SK-N-SH treated with all-trans-retinoic acid at 6 μM for 48 hours (cell line): Measurements from ENCODE around the gene AGBL1.

ENCODE experiments used
- ATAC-seq: fragments of 200-7000 bp; cut with Tn5 transposase; 3 replicates; pipeline ENCODE4 v1.9.1; 2020; ENCODE audit warnings: mild to moderate bottlenecking, moderate library complexity
- ARNTL ChIP-seq: fragments of 450-650 bp; formaldehyde crosslinking; IDR thresholded peaks from 2 replicates; pipeline ENCODE4 v1.5.0; 2020; ENCODE audit warnings: low read depth, mild to moderate bottlenecking, moderate library complexity, borderline replicate concordance
- BACH2 ChIP-seq: fragments of 250-450 bp; sonication (Bioruptor Pico); IDR thresholded peaks from 2 replicates; pipeline ENCODE4 v1.9.0; 2021; ENCODE audit warnings: mild to moderate bottlenecking, borderline replicate concordance
- CSDC2 ChIP-seq: fragments of 250-450 bp; sonication (Bioruptor Pico); IDR thresholded peaks from 2 replicates; pipeline ENCODE4 v1.5.0; 2020; ENCODE audit warnings: mild to moderate bottlenecking, moderate library complexity
- ESRRG ChIP-seq: fragments of 250-450 bp; sonication (Bioruptor Pico); IDR thresholded peaks from 2 replicates; pipeline ENCODE4 v1.6.1; 2021; ENCODE audit warnings: mild to moderate bottlenecking
- GLIS3 ChIP-seq: fragments of 250-450 bp; sonication (Bioruptor Pico); IDR thresholded peaks from 2 replicates; pipeline ENCODE4 v1.5.0; 2020; ENCODE audit warnings: mild to moderate bottlenecking, moderate library complexity
- ISL1 ChIP-seq: fragments of 250-450 bp; sonication (Bioruptor Pico); IDR thresholded peaks from 2 replicates; pipeline ENCODE4 v2.1.2; 2022; ENCODE audit warnings: mild to moderate bottlenecking, moderate library complexity
- OSR1 ChIP-seq: fragments of 250-450 bp; sonication (Bioruptor Pico); IDR thresholded peaks from 2 replicates; pipeline ENCODE4 v1.8.0; 2022; ENCODE audit warnings: moderate library complexity, mild to moderate bottlenecking, inconsistent platforms
- PATZ1 ChIP-seq: fragments of 250-450 bp; sonication (Bioruptor Pico); IDR thresholded peaks from 2 replicates; pipeline ENCODE4 v1.8.0; 2020; ENCODE audit warnings: mild to moderate bottlenecking, moderate library complexity, borderline replicate concordance
- POU6F1 ChIP-seq: fragments of 250-450 bp; sonication (Bioruptor Pico); IDR thresholded peaks from 2 replicates; pipeline ENCODE4 v1.8.0; 2021; ENCODE audit warnings: low read depth, mild to moderate bottlenecking, moderate library complexity, borderline replicate concordance
- PPARA ChIP-seq: fragments of 250-450 bp; sonication (Bioruptor Pico); IDR thresholded peaks from 2 replicates; pipeline ENCODE4 v1.5.0; 2020; ENCODE audit warnings: mild to moderate bottlenecking, borderline replicate concordance
- SNAI2 ChIP-seq: fragments of 250-450 bp; sonication (Bioruptor Pico); IDR thresholded peaks from 2 replicates; pipeline ENCODE4 v1.5.0; 2020; ENCODE audit warnings: mild to moderate bottlenecking, moderate library complexity
- TCF4 ChIP-seq: fragments of 250-450 bp; sonication (Bioruptor Pico); IDR thresholded peaks from 2 replicates; pipeline ENCODE4 v1.8.0; 2021; ENCODE audit warnings: mild to moderate bottlenecking, moderate library complexity, borderline replicate concordance
- TOX ChIP-seq: fragments of 250-450 bp; sonication (Bioruptor Pico); IDR thresholded peaks from 2 replicates; pipeline ENCODE4 v1.8.0; 2021; ENCODE audit warnings: mild to moderate bottlenecking, moderate library complexity, borderline replicate concordance
- ZC3H10 ChIP-seq: fragments of 250-450 bp; sonication (Bioruptor Pico); IDR thresholded peaks from 2 replicates; pipeline ENCODE4 v1.5.1; 2021; ENCODE audit warnings: mild to moderate bottlenecking, moderate library complexity
- ZFP3 ChIP-seq: fragments of 250-450 bp; sonication (Bioruptor Pico); IDR thresholded peaks from 2 replicates; pipeline ENCODE4 v1.5.0; 2020; ENCODE audit warnings: mild to moderate bottlenecking, moderate library complexity
- ZFP30 ChIP-seq: fragments of 450-650 bp; formaldehyde crosslinking; IDR thresholded peaks from 2 replicates; pipeline ENCODE4 v1.5.0; 2022; ENCODE audit warnings: mild to moderate bottlenecking, moderate library complexity
- ZNF565 ChIP-seq: fragments of 450-650 bp; formaldehyde crosslinking; conservative IDR thresholded peaks from 2 replicates; pipeline ENCODE4 v1.5.0; 2020; ENCODE audit warnings: low read depth, mild to moderate bottlenecking, moderate library complexity
- ZNF70 ChIP-seq: fragments of 450-650 bp; formaldehyde crosslinking; IDR thresholded peaks from 2 replicates; pipeline ENCODE4 v1.5.0; 2020; ENCODE audit warnings: mild to moderate bottlenecking, moderate library complexity
- ZNF8 ChIP-seq: fragments of 450-650 bp; formaldehyde crosslinking; IDR thresholded peaks from 2 replicates; pipeline ENCODE4 v1.5.0; 2020; ENCODE audit warnings: mild to moderate bottlenecking, moderate library complexity
- TF ChIP-seq, protein P1 (sequence below): fragments of 250-450 bp; sonication (Bioruptor Pico); IDR thresholded peaks from 2 replicates; pipeline ENCODE4 v1.5.1; 2020; ENCODE audit warnings: low read depth, mild to moderate bottlenecking, moderate library complexity
- TF ChIP-seq, protein P2 (sequence below): fragments of 250-450 bp; sonication (Bioruptor Pico); IDR thresholded peaks from 2 replicates; pipeline ENCODE4 v1.5.0; 2020; ENCODE audit warnings: mild to moderate bottlenecking, moderate library complexity

The AGBL1 gene

DNA sequence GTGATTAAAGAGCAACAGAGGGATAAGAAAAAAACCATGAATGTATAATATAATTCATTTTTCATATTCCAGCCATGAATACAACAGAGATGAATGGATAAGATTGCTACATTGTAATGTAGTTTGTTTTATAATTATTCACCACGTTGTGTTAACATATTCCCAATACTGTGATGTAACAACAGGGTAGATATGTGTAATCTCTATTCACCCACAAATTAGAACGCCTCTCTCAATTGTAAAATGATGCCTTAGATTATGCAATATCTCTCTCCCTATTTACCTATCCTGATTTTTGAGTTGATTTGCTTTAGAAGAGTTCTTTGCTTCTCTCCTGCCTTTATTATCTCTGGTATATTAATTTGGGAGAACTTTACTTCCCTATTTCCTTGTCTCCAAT lies 193.6 kb downstream of the AGBL1 start:
- no peak for TF ChIP-seq CSDC2 (CRISPR knock-in tag)
- TF ChIP-seq ZFP3: no peak
- no peak for TF ChIP-seq TCF4 (CRISPR knock-in tag)
- TF ChIP-seq BACH2 (CRISPR knock-in tag): no peak
- no peak for TF ChIP-seq ISL1 (CRISPR knock-in tag)
- TF ChIP-seq ARNTL: no peak
- TF ChIP-seq ZFP30: no peak
- TF ChIP-seq GLIS3 (CRISPR knock-in tag): no peak
- TF ChIP-seq, protein P1, sequence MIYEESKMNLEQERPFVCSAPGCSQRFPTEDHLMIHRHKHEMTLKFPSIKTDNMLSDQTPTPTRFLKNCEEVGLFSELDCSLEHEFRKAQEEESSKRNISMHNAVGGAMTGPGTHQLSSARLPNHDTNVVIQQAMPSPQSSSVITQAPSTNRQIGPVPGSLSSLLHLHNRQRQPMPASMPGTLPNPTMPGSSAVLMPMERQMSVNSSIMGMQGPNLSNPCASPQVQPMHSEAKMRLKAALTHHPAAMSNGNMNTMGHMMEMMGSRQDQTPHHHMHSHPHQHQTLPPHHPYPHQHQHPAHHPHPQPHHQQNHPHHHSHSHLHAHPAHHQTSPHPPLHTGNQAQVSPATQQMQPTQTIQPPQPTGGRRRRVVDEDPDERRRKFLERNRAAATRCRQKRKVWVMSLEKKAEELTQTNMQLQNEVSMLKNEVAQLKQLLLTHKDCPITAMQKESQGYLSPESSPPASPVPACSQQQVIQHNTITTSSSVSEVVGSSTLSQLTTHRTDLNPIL: no peak
- ATAC-seq: no peak

DNA sequence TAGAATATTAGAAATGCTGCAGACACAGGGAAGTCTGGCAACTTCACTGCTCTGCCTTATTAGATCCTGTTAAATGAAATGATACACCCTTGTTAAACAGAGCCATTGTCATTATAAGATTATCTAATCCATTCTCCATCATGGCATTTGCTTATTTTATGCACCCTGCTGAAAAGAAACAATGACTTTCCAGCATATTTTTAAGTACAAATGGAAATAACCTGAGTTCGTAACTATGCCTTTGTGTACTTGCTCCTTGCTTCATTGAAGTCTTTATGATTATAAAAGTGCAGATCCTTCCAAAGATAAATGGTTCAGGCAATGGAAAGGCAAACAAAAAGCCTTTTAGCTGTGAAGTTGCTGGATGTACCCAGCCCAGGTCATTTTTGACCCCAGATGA lies 195.7 kb downstream of the AGBL1 start:
- no peak for ATAC-seq
- TF ChIP-seq PATZ1 (CRISPR knock-in tag): no peak
- no peak for TF ChIP-seq ARNTL
- TF ChIP-seq ZNF565: no peak
- TF ChIP-seq SNAI2 (CRISPR knock-in tag): no peak
- no peak for TF ChIP-seq ISL1 (CRISPR knock-in tag)
- TF ChIP-seq POU6F1 (CRISPR knock-in tag): no peak
- TF ChIP-seq PPARA (CRISPR knock-in tag): no peak
- no peak for TF ChIP-seq TOX (CRISPR knock-in tag)
- no peak for TF ChIP-seq CSDC2 (CRISPR knock-in tag)
- TF ChIP-seq, protein P1: no peak
- TF ChIP-seq BACH2 (CRISPR knock-in tag): no peak
- no peak for TF ChIP-seq GLIS3 (CRISPR knock-in tag)
- TF ChIP-seq TCF4 (CRISPR knock-in tag): no peak
- no peak for TF ChIP-seq ESRRG (CRISPR knock-in tag)

GRCh38 chr15:86278586-86278985 lies 198.9 kb downstream of the AGBL1 start:
- no peak for ATAC-seq
- TF ChIP-seq, protein P1: no peak
- TF ChIP-seq BACH2 (CRISPR knock-in tag) (no peak), OSR1 (CRISPR knock-in tag) (no peak), ZNF70 (CRISPR knock-in tag) (no peak), TCF4 (CRISPR knock-in tag) (no peak), POU6F1 (CRISPR knock-in tag) (no peak), ZFP3 (no peak), ESRRG (CRISPR knock-in tag) (no peak), PATZ1 (CRISPR knock-in tag) (no peak), ZNF8 (CRISPR knock-in tag) (no peak), ZNF565 (no peak), ISL1 (CRISPR knock-in tag) (no peak), SNAI2 (CRISPR knock-in tag) (no peak), ZC3H10 (CRISPR knock-in tag) (no peak), CSDC2 (CRISPR knock-in tag) (no peak)
- TF ChIP-seq, protein P2, sequence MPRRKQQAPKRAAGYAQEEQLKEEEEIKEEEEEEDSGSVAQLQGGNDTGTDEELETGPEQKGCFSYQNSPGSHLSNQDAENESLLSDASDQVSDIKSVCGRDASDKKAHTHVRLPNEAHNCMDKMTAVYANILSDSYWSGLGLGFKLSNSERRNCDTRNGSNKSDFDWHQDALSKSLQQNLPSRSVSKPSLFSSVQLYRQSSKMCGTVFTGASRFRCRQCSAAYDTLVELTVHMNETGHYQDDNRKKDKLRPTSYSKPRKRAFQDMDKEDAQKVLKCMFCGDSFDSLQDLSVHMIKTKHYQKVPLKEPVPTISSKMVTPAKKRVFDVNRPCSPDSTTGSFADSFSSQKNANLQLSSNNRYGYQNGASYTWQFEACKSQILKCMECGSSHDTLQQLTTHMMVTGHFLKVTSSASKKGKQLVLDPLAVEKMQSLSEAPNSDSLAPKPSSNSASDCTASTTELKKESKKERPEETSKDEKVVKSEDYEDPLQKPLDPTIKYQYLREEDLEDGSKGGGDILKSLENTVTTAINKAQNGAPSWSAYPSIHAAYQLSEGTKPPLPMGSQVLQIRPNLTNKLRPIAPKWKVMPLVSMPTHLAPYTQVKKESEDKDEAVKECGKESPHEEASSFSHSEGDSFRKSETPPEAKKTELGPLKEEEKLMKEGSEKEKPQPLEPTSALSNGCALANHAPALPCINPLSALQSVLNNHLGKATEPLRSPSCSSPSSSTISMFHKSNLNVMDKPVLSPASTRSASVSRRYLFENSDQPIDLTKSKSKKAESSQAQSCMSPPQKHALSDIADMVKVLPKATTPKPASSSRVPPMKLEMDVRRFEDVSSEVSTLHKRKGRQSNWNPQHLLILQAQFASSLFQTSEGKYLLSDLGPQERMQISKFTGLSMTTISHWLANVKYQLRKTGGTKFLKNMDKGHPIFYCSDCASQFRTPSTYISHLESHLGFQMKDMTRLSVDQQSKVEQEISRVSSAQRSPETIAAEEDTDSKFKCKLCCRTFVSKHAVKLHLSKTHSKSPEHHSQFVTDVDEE: no peak
